Left lung (tissue), 10 donors: ENCODE results near the gene PIP4P1. TPM values are rescaled to one million over a fixed set of nuclear protein-coding genes. Genes with fewer than 3 reads are reported as not detected.

Experiments
- ATAC-seq: fragments of 200-7000 bp; cut with Tn5 transposase; one replicate; pipeline ENCODE4 v1.9.1; 2020; ENCODE audit warnings: moderate library complexity
- DNase-seq, 4 donors: peaks; one replicate each; pipeline ENCODE4 v3.0.0-alpha.2; 2013 to 2020
- H3K27ac ChIP-seq, 2 donors: fragments of 200-600 bp; sonication (generic) in 1 of 2; one replicate each; pipeline versions ENCODE4 v1.5.0 to v1.8.0; 2020 to 2021
- H3K27me3 ChIP-seq, 2 donors: fragments of 200-600 bp; sonication (generic) in 1 of 2; one replicate each; pipeline versions ENCODE4 v1.5.0 to v1.8.0; 2020 to 2021
- H3K36me3 ChIP-seq, 2 donors: fragments of 200-600 bp; sonication (generic) in 1 of 2; one replicate each; pipeline versions ENCODE4 v1.5.0 to v1.8.0; 2020 to 2021
- H3K4me1 ChIP-seq, 2 donors: fragments of 200-600 bp; one replicate each; pipeline ENCODE4 v1.8.0; 2021
- H3K4me3 ChIP-seq, 2 donors: fragments of 200-600 bp; sonication (generic) in 1 of 2; one replicate each; pipeline versions ENCODE4 v1.5.0 to v1.8.0; 2020 to 2021; ENCODE audit warnings: mild to moderate bottlenecking in 1 of 2
- H3K9me3 ChIP-seq, 2 donors: fragments of 200-600 bp; sonication (generic) in 1 of 2; one replicate each; pipeline versions ENCODE4 v1.5.0 to v1.8.0; 2020 to 2021
- CTCF ChIP-seq, 2 donors: fragments of 200-600 bp; sonication (generic) in 1 of 2; IDR thresholded peaks; one replicate each; pipeline versions ENCODE4 v1.5.0 to v1.8.0; 2021; ENCODE audit warnings: antibody characterized with exemption in 2 of 2
- intact Hi-C, 2 donors: fragments of 100-400 bp; cut with DNase I; formaldehyde crosslinking; loops; one replicate each; pipeline versions ENCODE4 v1.11.2 to v1.14.2; 2022
- polyA plus RNA-seq, 6 donors: library from polyadenylated mRNA; unstranded; fragments of 120-200 nt; gene quantifications; one replicate each; pipeline ENCODE4 v1.2.1, GENCODE V29; 2013; ENCODE audit not compliant: insufficient read length in 6 of 6
- total RNA-seq, 2 donors: library from RNA; stranded (reverse); fragmentation: NEBNext Ultra II Directional; extraction: Animal tissue kit (Norgen Biotek cat#: 25700); gene quantifications; one replicate each; pipeline ENCODE4 v1.2.1, GENCODE V29; 2021
- donor health status: DM: no; HTN: yes; CAD: no.
- donor health status: DM: no; HTN: no; CAD: no.

PIP4P1 gene
- total and polyA plus RNA-seq, 8 donors: 24.9 to 40.3 (median 29.3) TPM

DNA sequence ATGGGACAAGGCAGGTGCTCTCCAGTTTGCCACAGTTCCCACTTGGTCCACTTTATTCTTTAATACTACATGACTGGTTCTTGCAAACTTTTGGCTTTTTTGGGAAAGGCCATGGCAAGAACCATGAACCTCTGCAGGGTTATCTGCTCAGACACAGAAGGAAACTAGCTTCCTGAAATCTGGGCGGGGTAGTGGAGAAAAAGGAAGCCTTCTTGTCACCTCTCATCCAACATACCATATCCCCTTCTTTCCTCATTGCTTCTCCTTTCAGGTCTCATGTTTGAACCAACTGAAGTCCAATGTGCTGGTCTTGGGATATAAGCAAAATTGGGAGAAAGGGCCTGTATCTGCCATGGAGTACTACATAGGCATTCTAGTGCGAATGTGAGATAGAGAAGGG is 19.8 kb downstream of the PIP4P1 start:
- no peak overlapping the region for H3K4me3 ChIP-seq
- DNase-seq: no peak
- H3K36me3 ChIP-seq: peaks cover 0 to 18% of the 10 kb centered on the region in 2 donors
- no peaks in the 10 kb centered on the region for H3K27me3 ChIP-seq
- peaks cover 0 to 15% of the 10 kb centered on the region in 2 donors for H3K4me1 ChIP-seq
- H3K27ac ChIP-seq: no peak overlapping the region
- intact Hi-C loops: no loop called here
- TF ChIP-seq CTCF (IDR thresholded peaks at IDR 0.05): no peak
- ATAC-seq: no peak
- H3K9me3 ChIP-seq: no peaks in the 10 kb centered on the region

GRCh38 chr14:20440882-20441281 is 20.4 kb downstream of the PIP4P1 start:
- peaks cover 0 to 15% of the 10 kb centered on the region in 2 donors for H3K4me1 ChIP-seq
- no peak overlapping the region for H3K27ac ChIP-seq
- no peak for ATAC-seq
- intact Hi-C loops: no loop called here
- DNase-seq: no peak
- no peak for TF ChIP-seq CTCF (IDR thresholded peaks at IDR 0.05)
- H3K36me3 ChIP-seq: peaks cover 0 to 12% of the 10 kb centered on the region in 2 donors
- H3K27me3 ChIP-seq: peaks cover 0 to 5% of the 10 kb centered on the region in 2 donors
- H3K9me3 ChIP-seq: no peaks in the 10 kb centered on the region
- no peak overlapping the region for H3K4me3 ChIP-seq

DNA sequence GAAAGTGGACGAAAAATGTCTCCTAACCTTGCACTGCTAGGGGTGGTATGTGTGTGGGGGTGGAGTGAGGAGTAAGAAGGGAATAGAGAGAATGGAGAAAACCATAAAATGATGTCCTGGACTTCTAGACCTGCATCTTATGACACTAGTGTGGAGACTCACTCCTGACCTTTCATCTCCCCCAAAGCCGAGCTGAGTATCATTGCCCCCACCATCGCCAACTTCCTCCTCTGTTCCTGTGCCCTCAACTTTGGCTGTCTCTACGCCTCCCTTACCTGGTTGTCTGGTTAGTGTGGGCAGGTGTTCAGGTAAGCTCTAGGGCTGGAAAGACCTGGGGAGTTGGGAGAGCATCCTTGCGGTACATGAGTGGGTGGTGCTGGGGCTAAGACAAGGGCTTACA is 20.8 kb downstream of the PIP4P1 start:
- TF ChIP-seq CTCF (IDR thresholded peaks at IDR 0.05): no peak
- Histone ChIP-seq H3K27me3 (peaks cover 0 to 9% of the 10 kb centered on the region in 2 donors), H3K4me1 (peaks cover 0 to 15% of the 10 kb centered on the region in 2 donors), H3K27ac (no peak overlapping the region), H3K36me3 (peaks cover 0 to 8% of the 10 kb centered on the region in 2 donors), H3K4me3 (no peak overlapping the region), H3K9me3 (no peaks in the 10 kb centered on the region)
- intact Hi-C loops: no loop called here
- DNase-seq (no peak), ATAC-seq (no peak)

DNA sequence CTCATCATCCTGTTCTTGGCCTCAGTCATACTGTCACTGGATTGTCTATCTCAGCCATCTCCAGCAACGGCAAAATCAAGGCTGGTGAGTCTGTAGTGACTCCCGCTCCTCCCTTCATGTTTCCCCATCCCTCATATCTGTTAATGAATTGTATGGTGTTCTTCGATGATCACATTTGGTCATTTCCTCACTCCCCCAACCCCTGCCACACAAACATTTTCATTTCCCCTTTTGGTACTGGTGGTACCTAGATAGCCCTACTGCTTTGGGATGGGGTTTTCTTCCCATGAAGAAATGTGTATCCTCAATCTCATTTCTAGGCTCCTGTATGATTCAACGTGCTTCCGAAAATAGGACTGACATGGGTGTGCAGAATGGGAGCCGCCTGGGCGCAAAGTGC is 22.6 kb downstream of the PIP4P1 start:
- DNase-seq (no peak), ATAC-seq (no peak)
- Histone ChIP-seq H3K27me3 (peaks cover 0 to 18% of the 10 kb centered on the region in 2 donors), H3K4me3 (no peak overlapping the region), H3K9me3 (no peaks in the 10 kb centered on the region), H3K36me3 (no peaks in the 10 kb centered on the region), H3K27ac (no peak overlapping the region), H3K4me1 (peaks cover 0 to 15% of the 10 kb centered on the region in 2 donors)
- TF ChIP-seq CTCF (IDR thresholded peaks at IDR 0.05): no peak
- intact Hi-C loops: no loop called here

- ATAC-seq: no peak
- no peak overlapping the region for H3K27ac ChIP-seq
- no peak for DNase-seq
- no peak for TF ChIP-seq CTCF (IDR thresholded peaks at IDR 0.05)
- peaks cover 0 to 9% of the 10 kb centered on the region in 2 donors for H3K4me1 ChIP-seq
- H3K27me3 ChIP-seq: peaks cover 0 to 18% of the 10 kb centered on the region in 2 donors
- H3K4me3 ChIP-seq: no peak overlapping the region
- no peaks in the 10 kb centered on the region for H3K36me3 ChIP-seq
- H3K9me3 ChIP-seq: no peaks in the 10 kb centered on the region
- intact Hi-C loops: no loop called here
Observed at GRCh38 chr14:20436363-20436755, 24.9 kb downstream of the PIP4P1 start.
